T-helper 2 cell treated with Interferon-gamma antibody and Interleukin-4, amounts not matched to agents 100 ng/mL and 5 ng/mL, for 36 hours (primary cell): ENCODE results near the gene SPDL1. TPM values are rescaled to one million over a fixed set of nuclear protein-coding genes. Genes with fewer than 3 reads are reported as not detected.
"Not testable (repeated sequence)": the region's sequence is repeated elsewhere in the genome, so short reads cannot be mapped to it uniquely, and the experiment has no call there.

Experiments
- intact Hi-C: fragments of 100-400 bp; cut with micrococcal nuclease; formaldehyde crosslinking; loops from one replicate; pipeline ENCODE4 v1.15.1; 2023
- total RNA-seq: library from RNA; stranded (reverse); gene quantifications from 2 replicates; pipeline ENCODE4 v1.2.3, GENCODE V29; 2022

The SPDL1 gene
- total RNA-seq, 1 donor from 2014 or later: 36.0 TPM

- intact Hi-C loops: no loop called here
Measured at GRCh38 chr5:169571355-169571754, 12.2 kb upstream of the SPDL1 start.

- intact Hi-C loops: no loop called here
Measured at GRCh38 chr5:169574134-169574646, 9.4 kb upstream of the SPDL1 start.

- intact Hi-C loops: no loop called here
Measured at GRCh38 chr5:169576181-169576598, 7.4 kb upstream of the SPDL1 start.

- intact Hi-C loops: no loop called here
Measured at GRCh38 chr5:169577951-169578350, 5.6 kb upstream of the SPDL1 start.

GRCh38 chr5:169580964-169581363 lies 2.6 kb upstream of the SPDL1 start:
- intact Hi-C loops: loop anchor here (1.0 kb wide), 2 partner anchors 279 to 902 kb away; no protein-coding TSS in a partner anchor

GRCh38 chr5:169581580-169582227 lies 1.9 kb upstream of the SPDL1 start:
- intact Hi-C loops: loop anchor here (1.0 kb wide), 2 partner anchors 279 to 902 kb away; no protein-coding TSS in a partner anchor

GRCh38 chr5:169583101-169583423 lies 511 bp upstream of the SPDL1 start:
- intact Hi-C loops: loop anchor here (1.0 kb wide), 4 partner anchors 54 to 1097 kb away; partner anchors contain the start of genes DOCK2, PANK3 and RARS1

- intact Hi-C loops: loop anchor here (1.0 kb wide), 1 partner anchor 64 kb away; no protein-coding TSS in a partner anchor
Measured at GRCh38 chr5:169584998-169585451, 1.5 kb downstream of the SPDL1 start.

GRCh38 chr5:169590602-169591001 lies 7.0 kb downstream of the SPDL1 start:
- intact Hi-C loops: no loop called here

GRCh38 chr5:169591636-169592035 lies 8.1 kb downstream of the SPDL1 start:
- intact Hi-C loops: no loop called here

- intact Hi-C loops: no loop called here
Measured at GRCh38 chr5:169592937-169593650, 9.5 kb downstream of the SPDL1 start.

GRCh38 chr5:169595172-169595820 lies 11.7 kb downstream of the SPDL1 start:
- intact Hi-C loops: no loop called here

GRCh38 chr5:169599451-169599850 lies 15.9 kb downstream of the SPDL1 start:
- intact Hi-C loops: no loop called here

- intact Hi-C loops: no loop called here
Measured at GRCh38 chr5:169602535-169602934, 19.0 kb downstream of the SPDL1 start.

GRCh38 chr5:169606279-169606678 lies 22.7 kb downstream of the SPDL1 start:
- intact Hi-C loops: no loop called here

- intact Hi-C loops: no loop called here
Measured at GRCh38 chr5:169607882-169608281, 24.3 kb downstream of the SPDL1 start.

GRCh38 chr5:169609716-169610115 lies 26.1 kb downstream of the SPDL1 start:
- intact Hi-C loops: no loop called here

GRCh38 chr5:169610606-169611005 lies 27.0 kb downstream of the SPDL1 start:
- intact Hi-C loops: no loop called here

GRCh38 chr5:169615561-169615960 lies 32.0 kb downstream of the SPDL1 start:
- intact Hi-C loops: no loop called here

- intact Hi-C loops: not testable (repeated sequence)
Measured at GRCh38 chr5:169624307-169624706, 40.7 kb downstream of the SPDL1 start.

GRCh38 chr5:169626779-169627178 lies 43.2 kb downstream of the SPDL1 start:
- intact Hi-C loops: no loop called here

- intact Hi-C loops: no loop called here
Measured at GRCh38 chr5:169627551-169627950, 44.0 kb downstream of the SPDL1 start.
